ENCODE measurements around the gene ATG3. TPM values are rescaled to one million over a fixed set of nuclear protein-coding genes. Genes with fewer than 3 reads are reported as not detected.

Gene ATG3
- total and polyA plus RNA-seq, 9 of the 15 experiments (the other 6 are each of a cell fraction or from before 2014, with no cell fraction given): 48.7 to 107 (median 64.7) TPM

GRCh38 chr3:112579232-112579631 is 17.5 kb upstream of the ATG3 start:
- ATAC-seq: no peak
- POLR2A ChIA-PET: interaction anchor here (0.6 to 1.3 kb wide), 2 partner anchors 10 to 1502 kb away, joined by 3 to 4 read pairs; no protein-coding TSS in a partner anchor
- CTCF ChIA-PET (ENCODE audit: low intra/inter-chr PET ratio): no interaction called here

DNA sequence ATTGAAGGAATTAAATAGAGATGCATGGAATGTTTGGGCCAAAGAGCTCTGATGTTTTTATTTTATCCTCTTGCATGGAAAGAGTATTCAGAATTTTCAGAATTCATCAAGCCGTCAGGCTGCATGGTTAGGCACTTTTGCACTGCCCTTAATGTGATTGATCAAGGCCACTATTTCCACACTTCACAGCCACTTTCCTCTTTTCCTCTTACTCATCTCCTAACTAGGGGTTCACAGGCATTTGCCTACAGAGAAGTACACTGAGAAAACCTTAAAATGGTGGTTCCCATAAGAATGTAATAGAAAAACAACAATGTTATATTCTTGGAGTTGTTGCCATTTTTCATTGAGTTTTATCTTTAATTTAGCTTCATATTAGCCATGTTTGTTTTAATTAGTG is 10.9 kb upstream of the ATG3 start:
- intact Hi-C loops (cut with micrococcal nuclease): no loop called here
- H3K27ac ChIP-seq (ENCODE audit: extremely low read depth, low read depth, low read length): no peak overlapping the region
- CTCF ChIA-PET (ENCODE audit: low intra/inter-chr PET ratio): no interaction called here
- H3K9me1 ChIP-seq (ENCODE audit: control insufficient read depth, insufficient read depth, low read length): no peaks in the 10 kb centered on the region
- 78% methylated on average over 1 of the region's 1 CpG for WGBS (ENCODE audit: insufficient coverage, low coverage, missing lambda C conversion rate)
- H3K4me1 ChIP-seq (replicated peaks in 1 of 2; ENCODE audit: control insufficient read depth in 2 of 2, insufficient read depth in 2 of 2, low read length in 2 of 2): no peaks in the 10 kb centered on the region
- peaks cover 5% of the 10 kb centered on the region; the same call in 1 of the 3 replicates for H3K36me3 ChIP-seq (ENCODE audit: control insufficient read depth, insufficient read depth, low read length)
- no peaks in the 10 kb centered on the region for H4K20me1 ChIP-seq (replicated peaks; ENCODE audit: control insufficient read depth, insufficient read depth, low read length)
- no peaks in the 10 kb centered on the region for H3K9me3 ChIP-seq (replicated peaks; ENCODE audit: control insufficient read depth, insufficient read depth, low read depth, low read length)
- ATAC-seq (no peak), DNase-seq (ENCODE audit: extremely low read depth in 1 of 4, low spot score in 3 of 4) (no peak), FAIRE-seq (no peak)
- H3K4me3 ChIP-seq: no peak overlapping the region
- no peaks in the 10 kb centered on the region for H3K27me3 ChIP-seq (ENCODE audit: control insufficient read depth in 2 of 2, insufficient read depth in 2 of 2, low read length in 2 of 2)
- no peak overlapping the region for H3K4me2 ChIP-seq (ENCODE audit: insufficient read depth, low read length)
- H2AFZ ChIP-seq (ENCODE audit: low read depth, low read length): no peak overlapping the region
- no peak overlapping the region for H3K9ac ChIP-seq (ENCODE audit: insufficient read depth in 1 of 2, low read depth in 2 of 2, low read length in 2 of 2)
- no TSS peak for BruUV-seq (replicated peaks)
- POLR2A ChIA-PET: interaction anchor here (0.5 kb wide), 1 partner anchor 1021 kb away, joined by 3 read pairs; no protein-coding TSS in a partner anchor
- H3K79me2 ChIP-seq (ENCODE audit: control insufficient read depth, insufficient read depth, low read length): no peaks in the 10 kb centered on the region
- in situ Hi-C loops (cut with MboI): no loop called here
- no peak for TF ChIP-seq TAF9B (IDR thresholded peaks at IDR 0.05; ENCODE audit: partially characterized antibody)
- TF ChIP-seq PHB2 (IDR thresholded peaks at IDR 0.05; ENCODE audit: low read depth): no peak
- no peak for TF ChIP-seq ZNF609 (CRISPR knock-in tag; IDR thresholded peaks at IDR 0.05; ENCODE audit: borderline replicate concordance)
- no peak for TF ChIP-seq TRIM28 (IDR thresholded peaks at IDR 0.05)
- no peak for TF ChIP-seq ZNF696 (CRISPR knock-in tag; conservative IDR thresholded peaks at IDR 0.05)
- no peak for TF ChIP-seq CBX8 (IDR thresholded peaks at IDR 0.05; ENCODE audit: borderline replicate concordance, extremely low read depth, low read depth, low read length, poor library complexity, severe bottlenecking)
- no peak for TF ChIP-seq TEAD1 (CRISPR knock-in tag; IDR thresholded peaks at IDR 0.05)
- TF ChIP-seq SUPT5H (IDR thresholded peaks at IDR 0.05): no peak
- TF ChIP-seq BCL6 (CRISPR knock-in tag; IDR thresholded peaks at IDR 0.05): no peak
- no peak for TF ChIP-seq MCM7 (IDR thresholded peaks at IDR 0.05)

More at GRCh38 chr3:112579232-112579631, 17.5 kb upstream of the ATG3 start:
- Histone ChIP-seq H3K9ac (ENCODE audit: insufficient read depth in 1 of 2, low read depth in 2 of 2, low read length in 2 of 2) (no peak overlapping the region), H3K9me1 (ENCODE audit: control insufficient read depth, insufficient read depth, low read length) (no peaks in the 10 kb centered on the region), H3K27ac (ENCODE audit: extremely low read depth, low read depth, low read length) (no peak overlapping the region), H3K9me3 (replicated peaks; ENCODE audit: control insufficient read depth, insufficient read depth, low read depth, low read length) (no peaks in the 10 kb centered on the region), H4K20me1 (replicated peaks; ENCODE audit: control insufficient read depth, insufficient read depth, low read length) (no peaks in the 10 kb centered on the region), H2AFZ (ENCODE audit: low read depth, low read length) (no peak overlapping the region), H3K79me2 (ENCODE audit: control insufficient read depth, insufficient read depth, low read length) (no peaks in the 10 kb centered on the region), H3K4me1 (replicated peaks in 1 of 2; ENCODE audit: control insufficient read depth in 2 of 2, insufficient read depth in 2 of 2, low read length in 2 of 2) (no peaks in the 10 kb centered on the region), H3K27me3 (ENCODE audit: control insufficient read depth in 2 of 2, insufficient read depth in 2 of 2, low read length in 2 of 2) (no peaks in the 10 kb centered on the region), H3K4me2 (ENCODE audit: insufficient read depth, low read length) (no peak overlapping the region), H3K36me3 (ENCODE audit: control insufficient read depth, insufficient read depth, low read length) (peaks cover 12% of the 10 kb centered on the region; the same call in 1 of the 3 replicates), H3K4me3 (no peak overlapping the region)
- intact Hi-C loops (cut with micrococcal nuclease) (no loop called here), in situ Hi-C loops (cut with MboI) (loop anchor here (25.0 kb wide), 1 partner anchor 708 kb away; no protein-coding TSS in a partner anchor)
- DNase-seq (ENCODE audit: extremely low read depth in 1 of 4, low spot score in 3 of 4) (no peak), FAIRE-seq (no peak)
- WGBS (ENCODE audit: insufficient coverage, low coverage, missing lambda C conversion rate): 50% methylated on average over 3 of the region's 3 CpGs
- BruUV-seq (replicated peaks): no TSS peak
- TF ChIP-seq SIN3A (IDR thresholded peaks at IDR 0.05; ENCODE audit: borderline replicate concordance in 2 of 2, control insufficient read depth in 1 of 2, low read depth in 2 of 2, low read length in 2 of 2) (no peak), ZFX (CRISPR knock-in tag; IDR thresholded peaks at IDR 0.05) (no peak), ZNF140 (CRISPR knock-in tag; IDR thresholded peaks at IDR 0.05) (no peak), ZFP36 (IDR thresholded peaks at IDR 0.05; ENCODE audit: low read depth, low read length, partially characterized antibody) (no peak), ZNF12 (CRISPR knock-in tag; IDR thresholded peaks at IDR 0.05) (no peak)
